Spinal cord (tissue), 10 donors: ENCODE results near the gene GCKR. TPM values are rescaled to one million over a fixed set of nuclear protein-coding genes. Genes with fewer than 3 reads are reported as not detected.
"Not testable (repeated sequence)": the region's sequence is repeated elsewhere in the genome, so short reads cannot be mapped to it uniquely, and the experiment has no call there.

Experiments used
- DNase-seq, 6 donors: peaks; one replicate each; pipeline versions ENCODE4 v3.0.0 to v3.0.0-alpha.2; 2013 to 2015; ENCODE audit warnings: low spot score in 6 of 6, low read depth in 4 of 6
- H3K27ac ChIP-seq: one replicate; pipeline ENCODE4 v1.5.1; 2013; ENCODE audit warnings: low read depth, low read length, control low read depth
- H3K27me3 ChIP-seq: one replicate; pipeline ENCODE4 v1.6.1; 2013; ENCODE audit warnings: low read length; ENCODE audit not compliant: control insufficient read depth, insufficient read depth
- H3K36me3 ChIP-seq: one replicate; pipeline ENCODE4 v1.6.1; 2013; ENCODE audit warnings: low read length; ENCODE audit not compliant: control insufficient read depth, insufficient read depth
- H3K4me1 ChIP-seq: one replicate; pipeline ENCODE4 v1.6.1; 2013; ENCODE audit warnings: low read length; ENCODE audit not compliant: control insufficient read depth, insufficient read depth
- H3K4me3 ChIP-seq: one replicate; pipeline ENCODE4 v1.5.1; 2013; ENCODE audit warnings: low read depth, low read length, control low read depth
- H3K9me3 ChIP-seq: one replicate; pipeline ENCODE4 v1.6.1; 2013; ENCODE audit warnings: low read length; ENCODE audit not compliant: control insufficient read depth, insufficient read depth
- WGBS: methylation state at CpG from one replicate; pipeline ENCODE4 v1.1.5; 2013; ENCODE audit warnings: missing lambda C conversion rate; ENCODE audit not compliant: insufficient coverage; 5-methylcytosine and 5-hydroxymethylcytosine counted together
- polyA plus RNA-seq, 2 donors: library from polyadenylated mRNA; unstranded; fragments of 120-200 nt; gene quantifications; one replicate each; pipeline ENCODE4 v1.2.1, GENCODE V29; 2013; ENCODE audit not compliant: insufficient read length in 2 of 2
- total RNA-seq, 2 donors: library from RNA; depleted of rRNA in 1 of 2; stranded (reverse); fragments of 120-200 nt in 1 of 2; fragments of >200 nt in 1 of 2; gene quantifications; one replicate each; pipeline versions ENCODE4 v1.2.3 to v1.2.4, GENCODE V29; 2013 to 2014
- donor health status: healthy.

GCKR gene
- total and polyA plus RNA-seq, 4 donors, result 0.20 to 2.9 (median 1.2) TPM

- 94% methylated on average over 2 of the region's 4 CpGs for WGBS
Measured at GRCh38 chr2:27537287-27537686, 40.6 kb downstream of the GCKR start.

GRCh38 chr2:27538839-27539450 lies 42.3 kb downstream of the GCKR start:
- not testable (repeated sequence) for H3K4me3 ChIP-seq, H3K27me3 ChIP-seq, H3K9me3 ChIP-seq, DNase-seq, H3K27ac ChIP-seq, H3K4me1 ChIP-seq, H3K36me3 ChIP-seq
- no CpG with 5 or more reads among the region's 6 CpGs for WGBS

More at GRCh38 chr2:27537287-27537686, 40.6 kb downstream of the GCKR start:
- DNase-seq, result no peak
- Histone ChIP-seq H3K9me3 (no peaks in the 10 kb centered on the region), H3K4me3 (no peak overlapping the region), H3K27ac (no peak overlapping the region), H3K27me3 (peaks cover 2% of the 10 kb centered on the region), H3K36me3 (no peaks in the 10 kb centered on the region), H3K4me1 (no peaks in the 10 kb centered on the region)

GRCh38 chr2:27539649-27540048 lies 43.0 kb downstream of the GCKR start:
- not testable (repeated sequence) for H3K36me3 ChIP-seq, H3K9me3 ChIP-seq, H3K4me1 ChIP-seq, H3K27ac ChIP-seq, H3K27me3 ChIP-seq, DNase-seq, H3K4me3 ChIP-seq
- WGBS, result 100% methylated on average over 1 of the region's 35 CpGs

GRCh38 chr2:27544143-27544821 lies 47.6 kb downstream of the GCKR start:
- no peaks in the 10 kb centered on the region for H3K36me3 ChIP-seq
- H3K27ac ChIP-seq, result no peak overlapping the region
- WGBS, result 92% methylated on average over 6 of the region's 6 CpGs
- no peaks in the 10 kb centered on the region for H3K4me1 ChIP-seq
- no peaks in the 10 kb centered on the region for H3K9me3 ChIP-seq
- H3K27me3 ChIP-seq, result no peaks in the 10 kb centered on the region
- no peak for DNase-seq
- H3K4me3 ChIP-seq, result no peak overlapping the region

GRCh38 chr2:27545348-27546141 lies 48.9 kb downstream of the GCKR start:
- Histone ChIP-seq H3K4me1 (no peaks in the 10 kb centered on the region), H3K4me3 (no peak overlapping the region), H3K36me3 (no peaks in the 10 kb centered on the region), H3K9me3 (no peaks in the 10 kb centered on the region), H3K27me3 (no peaks in the 10 kb centered on the region), H3K27ac (no peak overlapping the region)
- WGBS, result 88% methylated on average over 4 of the region's 5 CpGs
- no peak for DNase-seq

- Histone ChIP-seq H3K4me3 (no peak overlapping the region), H3K27me3 (no peaks in the 10 kb centered on the region), H3K36me3 (no peaks in the 10 kb centered on the region), H3K27ac (no peak overlapping the region), H3K9me3 (no peaks in the 10 kb centered on the region), H3K4me1 (no peaks in the 10 kb centered on the region)
- 83% methylated on average over 1 of the region's 1 CpG for WGBS
- no peak for DNase-seq
Measured at GRCh38 chr2:27549303-27549702, 52.7 kb downstream of the GCKR start.

- Histone ChIP-seq H3K27ac (no peak overlapping the region), H3K27me3 (no peaks in the 10 kb centered on the region), H3K36me3 (no peaks in the 10 kb centered on the region), H3K4me1 (no peaks in the 10 kb centered on the region), H3K4me3 (no peak overlapping the region), H3K9me3 (no peaks in the 10 kb centered on the region)
- DNase-seq, result no peak
- no CpG with 5 or more reads among the region's 1 CpG for WGBS
Measured at GRCh38 chr2:27551514-27551913, 54.9 kb downstream of the GCKR start.

GRCh38 chr2:27552941-27553340 lies 56.3 kb downstream of the GCKR start:
- no peaks in the 10 kb centered on the region for H3K27me3 ChIP-seq
- no peak for DNase-seq
- no peak overlapping the region for H3K27ac ChIP-seq
- H3K9me3 ChIP-seq, result no peaks in the 10 kb centered on the region
- H3K4me3 ChIP-seq, result no peak overlapping the region
- H3K36me3 ChIP-seq, result no peaks in the 10 kb centered on the region
- 63% methylated on average over 1 of the region's 2 CpGs for WGBS
- H3K4me1 ChIP-seq, result no peaks in the 10 kb centered on the region

- H3K4me1 ChIP-seq, H3K4me3 ChIP-seq, H3K27me3 ChIP-seq, H3K27ac ChIP-seq, DNase-seq, H3K9me3 ChIP-seq, H3K36me3 ChIP-seq: not testable (repeated sequence)
- 76% methylated on average over 2 of the region's 3 CpGs for WGBS
Measured at GRCh38 chr2:27554451-27554850, 57.8 kb downstream of the GCKR start.
